ENCODE results near the gene TMEM63A.

GRCh38 chr1:225859151-225859550, 23.0 kb downstream of the TMEM63A start:
- TF ChIP-seq CTCF (IDR thresholded peaks at IDR 0.05; ENCODE audit: borderline replicate concordance, extremely low read depth, low read length, poor library complexity, severe bottlenecking) (no peak), EZH2 (IDR thresholded peaks at IDR 0.05; ENCODE audit: borderline replicate concordance, low read depth, low read length, severe bottlenecking) (no peak)

All from DND-41 (cell line).